Colonic mucosa (tissue), 4 donors: Measurements from ENCODE around the gene TNIK. TPM values are rescaled to one million over a fixed set of nuclear protein-coding genes. Genes with fewer than 3 reads are reported as not detected.
A peak's percentile ranks its signal among the peaks of the same experiment; 100 is the strongest.

Experiments
- DNase-seq: peaks from one replicate; pipeline ENCODE4 v3.0.0-alpha.2; 2020
- H3K27ac ChIP-seq: fragments of 200-600 bp; one replicate; pipeline ENCODE4 v1.8.0; 2021
- H3K27me3 ChIP-seq: fragments of 200-600 bp; one replicate; pipeline ENCODE4 v1.8.0; 2021
- H3K36me3 ChIP-seq: fragments of 200-600 bp; one replicate; pipeline ENCODE4 v1.8.0; 2021
- H3K4me1 ChIP-seq: fragments of 200-600 bp; one replicate; pipeline ENCODE4 v1.8.0; 2021; ENCODE audit warnings: mild to moderate bottlenecking
- H3K4me3 ChIP-seq: fragments of 200-600 bp; one replicate; pipeline ENCODE4 v1.8.0; 2021
- H3K9ac ChIP-seq, 2 donors: one replicate each; pipeline ENCODE4 v1.7.0; 2013; ENCODE audit warnings: control low read depth in 2 of 2, low read depth in 2 of 2, low read length in 2 of 2
- H3K9me3 ChIP-seq: fragments of 200-600 bp; one replicate; pipeline ENCODE4 v1.8.0; 2021
- intact Hi-C: fragments of 100-400 bp; cut with DNase I; formaldehyde crosslinking; loops from one replicate; pipeline ENCODE4 v1.14.1; 2022
- total RNA-seq, 2 donors: library from RNA; stranded (reverse); fragmentation: NEBNext Ultra II Directional in 1 of 2; extraction: Animal tissue kit (Norgen Biotek cat#: 25700) in 1 of 2; gene quantifications; one replicate each; pipeline ENCODE4 v1.2.1, GENCODE V29; 2021
- TF ChIP-seq, protein P1 (sequence below): fragments of 200-600 bp; IDR thresholded peaks from one replicate; pipeline ENCODE4 v1.8.0; 2022; ENCODE audit warnings: antibody characterized with exemption, mild to moderate bottlenecking
- donor health status: healthy.
- donor health status: DM: no; HTN: no; CAD: no.
- donor health status: DM: no; HTN: no; CAD: no.

The TNIK gene
- total RNA-seq, 2 donors from 2014 or later: 19.9 to 30.9 TPM

DNA sequence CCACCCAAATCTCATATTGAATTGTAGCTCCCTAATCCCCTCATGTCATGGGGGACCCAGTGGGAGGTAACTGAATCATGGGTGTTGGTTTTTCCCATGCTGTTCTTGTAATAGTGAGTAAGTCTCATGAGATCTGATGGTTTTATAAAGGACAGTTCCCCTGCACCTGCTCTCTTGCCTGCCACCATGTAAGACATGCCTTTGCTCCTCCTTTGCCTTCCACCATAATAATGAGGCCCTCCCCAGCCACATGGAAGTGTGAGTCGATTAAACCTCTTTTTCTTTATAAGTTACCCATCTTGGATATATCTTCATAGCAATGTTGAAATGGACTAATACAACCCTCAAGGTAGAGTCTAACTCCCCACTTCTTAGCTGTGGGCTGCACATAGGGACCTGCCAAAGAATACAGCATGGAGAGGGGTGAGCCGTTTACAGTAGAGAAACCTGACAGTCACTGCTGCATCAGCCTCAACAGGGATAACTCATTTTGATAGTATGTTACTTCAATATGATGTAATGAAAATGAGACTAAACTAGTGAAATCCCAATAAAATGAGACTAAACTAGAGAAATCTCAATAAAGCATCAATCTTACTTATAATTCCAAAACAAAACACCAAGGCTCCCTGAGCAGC lies 117.3 kb downstream of the TNIK start:
- intact Hi-C loops: no loop called here
- no peak for DNase-seq
- Histone ChIP-seq H3K27ac (no peak overlapping the region), H3K36me3 (no peaks in the 10 kb centered on the region), H3K4me1 (peaks cover 9% of the 10 kb centered on the region), H3K9ac (no peak overlapping the region), H3K27me3 (no peaks in the 10 kb centered on the region), H3K9me3 (no peaks in the 10 kb centered on the region), H3K4me3 (no peak overlapping the region)
- TF ChIP-seq, protein P1, sequence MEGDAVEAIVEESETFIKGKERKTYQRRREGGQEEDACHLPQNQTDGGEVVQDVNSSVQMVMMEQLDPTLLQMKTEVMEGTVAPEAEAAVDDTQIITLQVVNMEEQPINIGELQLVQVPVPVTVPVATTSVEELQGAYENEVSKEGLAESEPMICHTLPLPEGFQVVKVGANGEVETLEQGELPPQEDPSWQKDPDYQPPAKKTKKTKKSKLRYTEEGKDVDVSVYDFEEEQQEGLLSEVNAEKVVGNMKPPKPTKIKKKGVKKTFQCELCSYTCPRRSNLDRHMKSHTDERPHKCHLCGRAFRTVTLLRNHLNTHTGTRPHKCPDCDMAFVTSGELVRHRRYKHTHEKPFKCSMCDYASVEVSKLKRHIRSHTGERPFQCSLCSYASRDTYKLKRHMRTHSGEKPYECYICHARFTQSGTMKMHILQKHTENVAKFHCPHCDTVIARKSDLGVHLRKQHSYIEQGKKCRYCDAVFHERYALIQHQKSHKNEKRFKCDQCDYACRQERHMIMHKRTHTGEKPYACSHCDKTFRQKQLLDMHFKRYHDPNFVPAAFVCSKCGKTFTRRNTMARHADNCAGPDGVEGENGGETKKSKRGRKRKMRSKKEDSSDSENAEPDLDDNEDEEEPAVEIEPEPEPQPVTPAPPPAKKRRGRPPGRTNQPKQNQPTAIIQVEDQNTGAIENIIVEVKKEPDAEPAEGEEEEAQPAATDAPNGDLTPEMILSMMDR: no peak

DNA sequence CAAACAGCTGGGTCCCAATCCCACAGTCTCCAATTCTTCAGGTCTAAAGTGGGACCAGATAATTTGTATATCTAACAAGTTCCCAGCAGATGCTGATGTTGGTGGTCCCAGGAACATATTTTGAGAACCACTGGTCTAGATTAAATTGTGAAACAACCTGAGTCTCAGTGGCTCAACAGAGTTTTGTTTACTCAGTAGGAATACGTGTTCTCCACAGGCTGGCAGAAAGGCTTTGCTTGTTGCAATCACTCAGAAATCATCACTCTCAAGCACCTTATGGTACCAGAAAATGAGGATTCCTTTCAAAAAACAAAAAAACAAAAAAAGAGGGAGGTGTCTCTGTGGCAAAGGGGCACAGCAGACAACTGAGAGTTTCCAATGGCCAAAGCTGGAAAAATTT lies 118.0 kb downstream of the TNIK start:
- no peaks in the 10 kb centered on the region for H3K27me3 ChIP-seq
- H3K27ac ChIP-seq: no peak overlapping the region
- H3K36me3 ChIP-seq: no peaks in the 10 kb centered on the region
- peaks cover 7% of the 10 kb centered on the region for H3K4me1 ChIP-seq
- TF ChIP-seq, protein P1: no peak
- no peaks in the 10 kb centered on the region for H3K9me3 ChIP-seq
- no peak overlapping the region for H3K9ac ChIP-seq
- intact Hi-C loops: no loop called here
- no peak overlapping the region for H3K4me3 ChIP-seq
- DNase-seq: no peak

DNA sequence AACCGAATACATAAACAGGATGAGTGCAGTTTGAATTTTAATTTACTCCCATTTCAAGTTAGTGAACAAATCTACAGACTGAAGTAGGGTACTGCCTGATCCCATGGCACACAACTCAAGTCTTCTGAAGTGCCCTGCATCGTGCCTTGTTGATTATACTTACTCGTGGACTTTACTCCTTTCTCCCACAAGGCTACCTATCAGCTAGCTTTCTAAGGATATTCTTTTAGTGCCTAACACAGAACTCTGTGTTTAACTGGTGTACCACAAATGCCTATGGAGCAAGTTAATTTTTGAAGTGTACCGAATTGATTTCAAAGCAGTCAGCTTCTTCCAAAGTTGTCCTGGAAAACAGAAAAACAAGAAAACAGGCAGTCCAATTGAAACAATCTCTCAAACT lies 119.8 kb downstream of the TNIK start:
- no peak overlapping the region for H3K9ac ChIP-seq
- no peak overlapping the region for H3K27ac ChIP-seq
- H3K4me1 ChIP-seq: no peaks in the 10 kb centered on the region
- no peak overlapping the region for H3K4me3 ChIP-seq
- TF ChIP-seq, protein P1: no peak
- DNase-seq: no peak
- H3K9me3 ChIP-seq: no peaks in the 10 kb centered on the region
- H3K36me3 ChIP-seq: no peaks in the 10 kb centered on the region
- intact Hi-C loops: no loop called here
- H3K27me3 ChIP-seq: no peaks in the 10 kb centered on the region

DNA sequence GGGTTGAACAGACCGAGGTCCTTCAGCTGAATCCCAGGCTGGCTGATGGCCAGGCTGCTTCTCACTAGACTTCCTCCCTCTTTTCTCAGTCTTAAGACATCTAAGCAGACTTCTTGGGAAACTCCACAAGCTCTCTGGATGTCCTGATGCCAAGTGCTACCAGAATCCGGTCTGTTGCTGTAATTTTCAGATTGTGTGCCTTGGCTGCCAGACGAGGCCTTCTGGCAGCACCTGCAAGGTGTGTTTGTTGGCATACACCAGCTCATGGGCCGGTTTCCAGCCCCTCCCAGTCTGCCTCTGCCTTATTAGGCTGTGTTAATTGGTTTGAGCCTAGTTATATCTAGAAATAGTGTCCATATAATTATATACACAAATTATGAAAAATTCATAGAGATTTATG lies 120.6 kb downstream of the TNIK start:
- H3K27ac ChIP-seq: no peak overlapping the region
- DNase-seq: peak; percentile 83
- H3K9ac ChIP-seq: no peak overlapping the region
- no peaks in the 10 kb centered on the region for H3K36me3 ChIP-seq
- H3K27me3 ChIP-seq: no peaks in the 10 kb centered on the region
- TF ChIP-seq, protein P1: no peak
- intact Hi-C loops: no loop called here
- no peaks in the 10 kb centered on the region for H3K4me1 ChIP-seq
- H3K9me3 ChIP-seq: no peaks in the 10 kb centered on the region
- H3K4me3 ChIP-seq: no peak overlapping the region

DNA sequence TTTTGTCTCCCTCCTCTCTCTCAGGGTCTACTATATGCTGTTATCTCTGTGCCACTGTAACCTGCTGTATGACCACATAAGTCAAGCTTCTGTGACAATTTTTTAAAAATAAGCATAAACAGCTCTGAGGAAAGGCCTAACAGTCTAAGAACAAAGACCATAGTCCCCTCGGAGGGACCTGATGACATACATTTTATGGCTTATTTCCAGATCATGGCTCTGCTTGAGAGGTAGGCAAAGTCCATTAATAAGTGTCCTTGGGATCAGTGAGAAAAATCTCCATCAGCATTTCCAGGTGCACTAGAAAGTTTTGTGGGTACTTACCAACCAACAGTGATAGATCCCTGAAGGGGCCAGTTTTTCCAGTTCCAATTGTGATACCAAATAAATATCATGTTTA lies 123.8 kb downstream of the TNIK start:
- H3K4me1 ChIP-seq: no peaks in the 10 kb centered on the region

More for the DNA sequence above, 123.8 kb downstream of the TNIK start:
- intact Hi-C loops: no loop called here
- no peaks in the 10 kb centered on the region for H3K27me3 ChIP-seq
- H3K36me3 ChIP-seq: no peaks in the 10 kb centered on the region
- TF ChIP-seq, protein P1: no peak
- no peaks in the 10 kb centered on the region for H3K9me3 ChIP-seq
- H3K4me3 ChIP-seq: no peak overlapping the region
- DNase-seq: no peak
- no peak overlapping the region for H3K27ac ChIP-seq
- H3K9ac ChIP-seq: no peak overlapping the region
